HEK293 (cell line): ENCODE measurements around the gene CENPT.

Source experiments
- GLI2 ChIP-seq: fragments of 450-650 bp; formaldehyde crosslinking; IDR thresholded peaks from 2 replicates; pipeline ENCODE4; 2017; ENCODE audit warnings: missing biosample characterization, missing genetic modification characterization, low read depth, borderline replicate concordance
- GLIS2 ChIP-seq: fragments of 450-650 bp; formaldehyde crosslinking; IDR thresholded peaks from 2 replicates; pipeline ENCODE4 v1.5.1; 2016; ENCODE audit warnings: missing biosample characterization, missing genetic modification characterization
- KLF10 ChIP-seq: fragments of 450-650 bp; IDR thresholded peaks from 2 replicates; pipeline ENCODE4 v1.5.1; 2018; ENCODE audit warnings: missing biosample characterization, mild to moderate bottlenecking, missing genetic modification characterization
- SETDB1 ChIP-seq: IDR thresholded peaks from one replicate; pipeline ENCODE4 v1.6.1; 2017; ENCODE audit warnings: mild to moderate bottlenecking, low read length, moderate library complexity, mixed read lengths; ENCODE audit not compliant: insufficient read length
- ZBTB7A ChIP-seq: fragments of 450-650 bp; formaldehyde crosslinking; IDR thresholded peaks from 2 replicates; pipeline ENCODE4 v1.5.1; 2016; ENCODE audit warnings: low read depth, missing biosample characterization, missing genetic modification characterization
- ZFP3 ChIP-seq: fragments of 450-650 bp; formaldehyde crosslinking; IDR thresholded peaks from 2 replicates; pipeline ENCODE4 v1.5.1; 2016; ENCODE audit warnings: low read depth, missing biosample characterization, missing genetic modification characterization
- ZNF211 ChIP-seq: fragments of 450-650 bp; formaldehyde crosslinking; IDR thresholded peaks from 2 replicates; pipeline ENCODE4 v1.5.1; 2016; ENCODE audit warnings: low read depth, missing biosample characterization, missing genetic modification characterization
- ZNF366 ChIP-seq: fragments of 450-650 bp; formaldehyde crosslinking; conservative IDR thresholded peaks from 2 replicates; pipeline ENCODE4 v1.5.1; 2016; ENCODE audit warnings: missing biosample characterization, missing genetic modification characterization
- ZNF514 ChIP-seq: fragments of 450-650 bp; formaldehyde crosslinking; IDR thresholded peaks from 2 replicates; pipeline ENCODE4 v1.5.1; 2016; ENCODE audit warnings: missing biosample characterization, missing genetic modification characterization
- ZNF747 ChIP-seq: fragments of 450-650 bp; formaldehyde crosslinking; IDR thresholded peaks from 2 replicates; pipeline ENCODE4 v1.5.1; 2016; ENCODE audit warnings: missing biosample characterization, missing genetic modification characterization
- ZNF768 ChIP-seq: fragments of 450-650 bp; formaldehyde crosslinking; IDR thresholded peaks from 2 replicates; pipeline ENCODE4 v1.5.1; 2018; ENCODE audit warnings: missing biosample characterization, mild to moderate bottlenecking, missing genetic modification characterization
- ZXDB ChIP-seq: fragments of 450-650 bp; formaldehyde crosslinking; IDR thresholded peaks from 2 replicates; pipeline ENCODE4 v1.5.1; 2016; ENCODE audit warnings: missing biosample characterization, missing genetic modification characterization
- TF ChIP-seq, protein P1 (sequence below): fragments of 450-650 bp; formaldehyde crosslinking; IDR thresholded peaks from 2 replicates; pipeline ENCODE4 v1.5.1; 2016; ENCODE audit warnings: missing biosample characterization, missing genetic modification characterization
- TF ChIP-seq, protein P2 (sequence below): fragments of 450-650 bp; formaldehyde crosslinking; IDR thresholded peaks from 2 replicates; pipeline ENCODE4 v1.5.1; 2016; ENCODE audit warnings: missing biosample characterization, missing genetic modification characterization
- TF ChIP-seq, protein P3 (sequence below): fragments of 450-650 bp; formaldehyde crosslinking; IDR thresholded peaks from 2 replicates; pipeline ENCODE4 v1.5.1; 2016; ENCODE audit warnings: missing biosample characterization, missing genetic modification characterization
- TF ChIP-seq, protein P4 (sequence below): fragments of 450-650 bp; formaldehyde crosslinking; IDR thresholded peaks from 2 replicates; pipeline ENCODE4 v1.5.0; 2017; ENCODE audit warnings: missing biosample characterization, missing genetic modification characterization, borderline replicate concordance
- TF ChIP-seq, protein P5 (sequence below): fragments of 450-650 bp; formaldehyde crosslinking; IDR thresholded peaks from 2 replicates; pipeline ENCODE4 v1.5.1; 2016; ENCODE audit warnings: missing biosample characterization, missing genetic modification characterization, borderline replicate concordance
- TF ChIP-seq, protein P6 (sequence below): fragments of 450-650 bp; formaldehyde crosslinking; IDR thresholded peaks from 2 replicates; pipeline ENCODE4 v1.5.1; 2016; ENCODE audit warnings: missing biosample characterization, missing genetic modification characterization
- TF ChIP-seq, protein P7 (sequence below): fragments of 450-650 bp; formaldehyde crosslinking; IDR thresholded peaks from 2 replicates; pipeline ENCODE4 v1.5.1; 2017; ENCODE audit warnings: missing biosample characterization, missing genetic modification characterization

CENPT gene

DNA sequence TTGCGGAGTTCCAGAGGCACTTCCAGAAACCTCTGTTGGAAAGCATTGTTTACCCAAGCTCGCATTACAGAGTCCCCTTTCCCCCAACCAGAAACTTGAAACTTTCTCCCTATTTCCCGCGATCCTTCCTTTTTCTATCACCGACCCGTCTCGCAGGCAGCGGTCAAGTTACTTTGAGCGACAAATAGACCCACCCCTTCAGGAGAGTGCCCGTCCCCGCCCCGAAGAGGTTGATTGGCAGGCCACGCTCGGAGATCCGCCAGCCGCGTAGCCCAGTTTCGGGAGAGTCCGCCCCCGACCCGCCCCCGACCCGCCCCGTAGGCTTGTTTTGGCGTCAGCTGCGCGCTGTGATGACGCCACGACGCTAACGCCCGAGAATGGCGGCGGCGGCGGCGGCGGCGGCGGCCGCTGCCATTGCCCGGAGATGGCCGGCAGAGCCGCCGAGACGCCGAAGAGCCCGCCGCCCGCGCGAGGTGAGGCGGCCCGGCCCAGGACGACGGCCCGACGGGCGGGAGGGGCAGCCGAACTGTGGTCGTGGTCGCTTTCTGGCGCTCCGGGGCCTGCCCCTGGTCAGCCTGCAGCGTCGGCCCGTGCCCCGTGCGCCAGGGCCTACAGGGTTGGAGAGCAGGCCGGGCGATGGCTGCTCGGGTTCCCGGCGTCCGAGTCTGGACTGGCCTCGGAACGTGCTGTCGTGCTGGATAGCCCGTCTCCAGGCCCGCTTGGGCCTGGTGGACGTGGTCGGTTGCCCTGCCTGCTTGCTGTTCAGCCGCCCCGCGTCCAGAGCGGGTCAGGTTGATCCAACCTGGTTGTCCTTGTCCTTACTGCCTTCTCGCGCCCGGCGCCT, 45.6 kb upstream of the CENPT start, which contains the start of gene PSKH1 (continued):
- TF ChIP-seq, protein P1, sequence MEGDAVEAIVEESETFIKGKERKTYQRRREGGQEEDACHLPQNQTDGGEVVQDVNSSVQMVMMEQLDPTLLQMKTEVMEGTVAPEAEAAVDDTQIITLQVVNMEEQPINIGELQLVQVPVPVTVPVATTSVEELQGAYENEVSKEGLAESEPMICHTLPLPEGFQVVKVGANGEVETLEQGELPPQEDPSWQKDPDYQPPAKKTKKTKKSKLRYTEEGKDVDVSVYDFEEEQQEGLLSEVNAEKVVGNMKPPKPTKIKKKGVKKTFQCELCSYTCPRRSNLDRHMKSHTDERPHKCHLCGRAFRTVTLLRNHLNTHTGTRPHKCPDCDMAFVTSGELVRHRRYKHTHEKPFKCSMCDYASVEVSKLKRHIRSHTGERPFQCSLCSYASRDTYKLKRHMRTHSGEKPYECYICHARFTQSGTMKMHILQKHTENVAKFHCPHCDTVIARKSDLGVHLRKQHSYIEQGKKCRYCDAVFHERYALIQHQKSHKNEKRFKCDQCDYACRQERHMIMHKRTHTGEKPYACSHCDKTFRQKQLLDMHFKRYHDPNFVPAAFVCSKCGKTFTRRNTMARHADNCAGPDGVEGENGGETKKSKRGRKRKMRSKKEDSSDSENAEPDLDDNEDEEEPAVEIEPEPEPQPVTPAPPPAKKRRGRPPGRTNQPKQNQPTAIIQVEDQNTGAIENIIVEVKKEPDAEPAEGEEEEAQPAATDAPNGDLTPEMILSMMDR (tag by site-specific recombination), result peak; percentile 27; the same call in 1 of the 2 replicates
- TF ChIP-seq, protein P2, sequence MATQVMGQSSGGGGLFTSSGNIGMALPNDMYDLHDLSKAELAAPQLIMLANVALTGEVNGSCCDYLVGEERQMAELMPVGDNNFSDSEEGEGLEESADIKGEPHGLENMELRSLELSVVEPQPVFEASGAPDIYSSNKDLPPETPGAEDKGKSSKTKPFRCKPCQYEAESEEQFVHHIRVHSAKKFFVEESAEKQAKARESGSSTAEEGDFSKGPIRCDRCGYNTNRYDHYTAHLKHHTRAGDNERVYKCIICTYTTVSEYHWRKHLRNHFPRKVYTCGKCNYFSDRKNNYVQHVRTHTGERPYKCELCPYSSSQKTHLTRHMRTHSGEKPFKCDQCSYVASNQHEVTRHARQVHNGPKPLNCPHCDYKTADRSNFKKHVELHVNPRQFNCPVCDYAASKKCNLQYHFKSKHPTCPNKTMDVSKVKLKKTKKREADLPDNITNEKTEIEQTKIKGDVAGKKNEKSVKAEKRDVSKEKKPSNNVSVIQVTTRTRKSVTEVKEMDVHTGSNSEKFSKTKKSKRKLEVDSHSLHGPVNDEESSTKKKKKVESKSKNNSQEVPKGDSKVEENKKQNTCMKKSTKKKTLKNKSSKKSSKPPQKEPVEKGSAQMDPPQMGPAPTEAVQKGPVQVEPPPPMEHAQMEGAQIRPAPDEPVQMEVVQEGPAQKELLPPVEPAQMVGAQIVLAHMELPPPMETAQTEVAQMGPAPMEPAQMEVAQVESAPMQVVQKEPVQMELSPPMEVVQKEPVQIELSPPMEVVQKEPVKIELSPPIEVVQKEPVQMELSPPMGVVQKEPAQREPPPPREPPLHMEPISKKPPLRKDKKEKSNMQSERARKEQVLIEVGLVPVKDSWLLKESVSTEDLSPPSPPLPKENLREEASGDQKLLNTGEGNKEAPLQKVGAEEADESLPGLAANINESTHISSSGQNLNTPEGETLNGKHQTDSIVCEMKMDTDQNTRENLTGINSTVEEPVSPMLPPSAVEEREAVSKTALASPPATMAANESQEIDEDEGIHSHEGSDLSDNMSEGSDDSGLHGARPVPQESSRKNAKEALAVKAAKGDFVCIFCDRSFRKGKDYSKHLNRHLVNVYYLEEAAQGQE (tag by site-specific recombination), result peak; percentile 39
- TF ChIP-seq ZNF366 (tag by site-specific recombination) (peak; percentile 84), ZFP3 (tag by site-specific recombination) (no peak), SETDB1 (no peak), GLIS2 (tag by site-specific recombination) (no peak), GLI2 (tag by site-specific recombination) (no peak), KLF10 (tag by site-specific recombination) (peak; percentile 96), ZXDB (tag by site-specific recombination) (no peak), ZNF768 (tag by site-specific recombination) (no peak), ZNF211 (tag by site-specific recombination) (no peak), ZNF747 (tag by site-specific recombination) (no peak), ZBTB7A (tag by site-specific recombination) (no peak), ZNF514 (tag by site-specific recombination) (no peak)
- TF ChIP-seq, protein P3, sequence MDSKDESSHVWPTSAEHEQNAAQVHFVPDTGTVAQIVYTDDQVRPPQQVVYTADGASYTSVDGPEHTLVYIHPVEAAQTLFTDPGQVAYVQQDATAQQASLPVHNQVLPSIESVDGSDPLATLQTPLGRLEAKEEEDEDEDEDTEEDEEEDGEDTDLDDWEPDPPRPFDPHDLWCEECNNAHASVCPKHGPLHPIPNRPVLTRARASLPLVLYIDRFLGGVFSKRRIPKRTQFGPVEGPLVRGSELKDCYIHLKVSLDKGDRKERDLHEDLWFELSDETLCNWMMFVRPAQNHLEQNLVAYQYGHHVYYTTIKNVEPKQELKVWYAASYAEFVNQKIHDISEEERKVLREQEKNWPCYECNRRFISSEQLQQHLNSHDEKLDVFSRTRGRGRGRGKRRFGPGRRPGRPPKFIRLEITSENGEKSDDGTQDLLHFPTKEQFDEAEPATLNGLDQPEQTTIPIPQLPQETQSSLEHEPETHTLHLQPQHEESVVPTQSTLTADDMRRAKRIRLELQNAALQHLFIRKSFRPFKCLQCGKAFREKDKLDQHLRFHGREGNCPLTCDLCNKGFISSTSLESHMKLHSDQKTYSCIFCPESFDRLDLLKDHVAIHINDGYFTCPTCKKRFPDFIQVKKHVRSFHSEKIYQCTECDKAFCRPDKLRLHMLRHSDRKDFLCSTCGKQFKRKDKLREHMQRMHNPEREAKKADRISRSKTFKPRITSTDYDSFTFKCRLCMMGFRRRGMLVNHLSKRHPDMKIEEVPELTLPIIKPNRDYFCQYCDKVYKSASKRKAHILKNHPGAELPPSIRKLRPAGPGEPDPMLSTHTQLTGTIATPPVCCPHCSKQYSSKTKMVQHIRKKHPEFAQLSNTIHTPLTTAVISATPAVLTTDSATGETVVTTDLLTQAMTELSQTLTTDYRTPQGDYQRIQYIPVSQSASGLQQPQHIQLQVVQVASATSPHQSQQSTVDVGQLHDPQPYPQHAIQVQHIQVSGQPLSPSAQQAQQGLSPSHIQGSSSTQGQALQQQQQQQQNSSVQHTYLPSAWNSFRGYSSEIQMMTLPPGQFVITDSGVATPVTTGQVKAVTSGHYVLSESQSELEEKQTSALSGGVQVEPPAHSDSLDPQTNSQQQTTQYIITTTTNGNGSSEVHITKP (tag by site-specific recombination), result peak; percentile 70
- TF ChIP-seq, protein P4, sequence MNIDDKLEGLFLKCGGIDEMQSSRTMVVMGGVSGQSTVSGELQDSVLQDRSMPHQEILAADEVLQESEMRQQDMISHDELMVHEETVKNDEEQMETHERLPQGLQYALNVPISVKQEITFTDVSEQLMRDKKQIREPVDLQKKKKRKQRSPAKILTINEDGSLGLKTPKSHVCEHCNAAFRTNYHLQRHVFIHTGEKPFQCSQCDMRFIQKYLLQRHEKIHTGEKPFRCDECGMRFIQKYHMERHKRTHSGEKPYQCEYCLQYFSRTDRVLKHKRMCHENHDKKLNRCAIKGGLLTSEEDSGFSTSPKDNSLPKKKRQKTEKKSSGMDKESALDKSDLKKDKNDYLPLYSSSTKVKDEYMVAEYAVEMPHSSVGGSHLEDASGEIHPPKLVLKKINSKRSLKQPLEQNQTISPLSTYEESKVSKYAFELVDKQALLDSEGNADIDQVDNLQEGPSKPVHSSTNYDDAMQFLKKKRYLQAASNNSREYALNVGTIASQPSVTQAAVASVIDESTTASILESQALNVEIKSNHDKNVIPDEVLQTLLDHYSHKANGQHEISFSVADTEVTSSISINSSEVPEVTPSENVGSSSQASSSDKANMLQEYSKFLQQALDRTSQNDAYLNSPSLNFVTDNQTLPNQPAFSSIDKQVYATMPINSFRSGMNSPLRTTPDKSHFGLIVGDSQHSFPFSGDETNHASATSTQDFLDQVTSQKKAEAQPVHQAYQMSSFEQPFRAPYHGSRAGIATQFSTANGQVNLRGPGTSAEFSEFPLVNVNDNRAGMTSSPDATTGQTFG, result no peak
- TF ChIP-seq, protein P5, sequence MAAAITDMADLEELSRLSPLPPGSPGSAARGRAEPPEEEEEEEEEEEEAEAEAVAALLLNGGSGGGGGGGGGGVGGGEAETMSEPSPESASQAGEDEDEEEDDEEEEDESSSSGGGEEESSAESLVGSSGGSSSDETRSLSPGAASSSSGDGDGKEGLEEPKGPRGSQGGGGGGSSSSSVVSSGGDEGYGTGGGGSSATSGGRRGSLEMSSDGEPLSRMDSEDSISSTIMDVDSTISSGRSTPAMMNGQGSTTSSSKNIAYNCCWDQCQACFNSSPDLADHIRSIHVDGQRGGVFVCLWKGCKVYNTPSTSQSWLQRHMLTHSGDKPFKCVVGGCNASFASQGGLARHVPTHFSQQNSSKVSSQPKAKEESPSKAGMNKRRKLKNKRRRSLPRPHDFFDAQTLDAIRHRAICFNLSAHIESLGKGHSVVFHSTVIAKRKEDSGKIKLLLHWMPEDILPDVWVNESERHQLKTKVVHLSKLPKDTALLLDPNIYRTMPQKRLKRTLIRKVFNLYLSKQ (tag by site-specific recombination), result no peak
- TF ChIP-seq, protein P6, sequence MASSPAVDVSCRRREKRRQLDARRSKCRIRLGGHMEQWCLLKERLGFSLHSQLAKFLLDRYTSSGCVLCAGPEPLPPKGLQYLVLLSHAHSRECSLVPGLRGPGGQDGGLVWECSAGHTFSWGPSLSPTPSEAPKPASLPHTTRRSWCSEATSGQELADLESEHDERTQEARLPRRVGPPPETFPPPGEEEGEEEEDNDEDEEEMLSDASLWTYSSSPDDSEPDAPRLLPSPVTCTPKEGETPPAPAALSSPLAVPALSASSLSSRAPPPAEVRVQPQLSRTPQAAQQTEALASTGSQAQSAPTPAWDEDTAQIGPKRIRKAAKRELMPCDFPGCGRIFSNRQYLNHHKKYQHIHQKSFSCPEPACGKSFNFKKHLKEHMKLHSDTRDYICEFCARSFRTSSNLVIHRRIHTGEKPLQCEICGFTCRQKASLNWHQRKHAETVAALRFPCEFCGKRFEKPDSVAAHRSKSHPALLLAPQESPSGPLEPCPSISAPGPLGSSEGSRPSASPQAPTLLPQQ, result no peak
- TF ChIP-seq, protein P7, sequence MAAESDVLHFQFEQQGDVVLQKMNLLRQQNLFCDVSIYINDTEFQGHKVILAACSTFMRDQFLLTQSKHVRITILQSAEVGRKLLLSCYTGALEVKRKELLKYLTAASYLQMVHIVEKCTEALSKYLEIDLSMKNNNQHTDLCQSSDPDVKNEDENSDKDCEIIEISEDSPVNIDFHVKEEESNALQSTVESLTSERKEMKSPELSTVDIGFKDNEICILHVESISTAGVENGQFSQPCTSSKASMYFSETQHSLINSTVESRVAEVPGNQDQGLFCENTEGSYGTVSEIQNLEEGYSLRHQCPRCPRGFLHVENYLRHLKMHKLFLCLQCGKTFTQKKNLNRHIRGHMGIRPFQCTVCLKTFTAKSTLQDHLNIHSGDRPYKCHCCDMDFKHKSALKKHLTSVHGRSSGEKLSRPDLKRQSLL, result no peak
